Tibial nerve (tissue), 4 donors: Measurements from ENCODE around the gene PPP2R2D. TPM values are rescaled to one million over a fixed set of nuclear protein-coding genes. Genes with fewer than 3 reads are reported as not detected.

Experiments used
- DNase-seq, 2 donors: peaks; one replicate each; pipeline ENCODE4 v3.0.0-alpha.2; 2019; ENCODE audit warnings: low spot score in 2 of 2
- H3K27ac ChIP-seq, 4 donors: fragments of 200-600 bp; sonication (generic) in 3 of 4; one replicate each; pipeline ENCODE4 v1.5.1; 2017 to 2019; ENCODE audit warnings: mild to moderate bottlenecking in 1 of 4
- H3K27me3 ChIP-seq, 2 donors: fragments of 200-600 bp; sonication (generic) in 1 of 2; one replicate each; pipeline versions ENCODE4 v1.5.1 to v1.6.0; 2017 to 2019
- H3K36me3 ChIP-seq, 3 donors: fragments of 200-600 bp; sonication (generic); one replicate each; pipeline ENCODE4 v1.5.1; 2018 to 2019
- H3K4me1 ChIP-seq, 4 donors: fragments of 200-600 bp; sonication (generic) in 3 of 4; one replicate each; pipeline ENCODE4 v1.5.1; 2017 to 2019
- H3K4me3 ChIP-seq, 4 donors: fragments of 200-600 bp; sonication (generic) in 3 of 4; one replicate each; pipeline ENCODE4 v1.5.1; 2017 to 2019; ENCODE audit warnings: mild to moderate bottlenecking in 1 of 4, moderate library complexity in 1 of 4
- H3K9me3 ChIP-seq, 4 donors: fragments of 200-600 bp; sonication (generic) in 3 of 4; one replicate each; pipeline ENCODE4 v1.5.1; 2017 to 2019
- CTCF ChIP-seq, 5 experiments: fragments of 200-600 bp in 3 of 5; fragments of 450-650 bp in 2 of 5; sonication (generic) in 3 of 5; IDR thresholded peaks; one replicate each; pipeline ENCODE4 v1.5.1; 2016 to 2019; ENCODE audit warnings: antibody characterized with exemption in 5 of 5, mild to moderate bottlenecking in 3 of 5, moderate library complexity in 2 of 5
- EP300 ChIP-seq, 2 donors: sonication (generic); formaldehyde crosslinking; IDR thresholded peaks; one replicate each; pipeline ENCODE4 v1.6.1; 2017; ENCODE audit warnings: antibody characterized with exemption in 2 of 2, mild to moderate bottlenecking in 1 of 2
- POLR2A ChIP-seq, 2 donors: fragments of 450-650 bp; IDR thresholded peaks; one replicate each; pipeline ENCODE4 v1.6.1; 2017; ENCODE audit warnings: antibody characterized with exemption in 2 of 2, mild to moderate bottlenecking in 2 of 2, moderate library complexity in 2 of 2
- WGBS, 2 donors: methylation state at CpG; one replicate each; pipeline ENCODE4 v1.1.5; 2018; 5-methylcytosine and 5-hydroxymethylcytosine counted together
- total RNA-seq, 4 donors: library from RNA; depleted of rRNA; stranded (reverse); fragments of >200 nt; gene quantifications; one replicate each; pipeline ENCODE4 v1.1.0, GENCODE V29; 2016

The PPP2R2D gene
- total RNA-seq, 4 donors from 2014 or later = 22.9 to 35.1 (median 28.9) TPM

GRCh38 chr10:131931981-131932380, 31.2 kb downstream of the PPP2R2D start:
- Histone ChIP-seq H3K27ac (no peak overlapping the region), H3K4me3 (no peak overlapping the region), H3K4me1 (peaks cover 0 to 65% (median 20%) of the 10 kb centered on the region in 4 donors), H3K27me3 (no peaks in the 10 kb centered on the region), H3K36me3 (peaks cover 0 to 26% (median 3%) of the 10 kb centered on the region in 3 donors), H3K9me3 (no peaks in the 10 kb centered on the region)
- TF ChIP-seq CTCF (IDR thresholded peaks at IDR 0.05) (no peak), POLR2A (IDR thresholded peaks at IDR 0.05) (no peak), EP300 (IDR thresholded peaks at IDR 0.05) (no peak)
- 91% methylated on average over 13 of the region's 13 CpGs for WGBS, 2 donors
- DNase-seq = no peak

- peaks cover 0 to 38% (median 6%) of the 10 kb centered on the region in 3 donors for H3K36me3 ChIP-seq
- no peaks in the 10 kb centered on the region for H3K9me3 ChIP-seq
- no peaks in the 10 kb centered on the region for H3K27me3 ChIP-seq
- TF ChIP-seq CTCF (IDR thresholded peaks at IDR 0.05) (no peak), POLR2A (IDR thresholded peaks at IDR 0.05) (no peak), EP300 (IDR thresholded peaks at IDR 0.05) (no peak)
- H3K4me1 ChIP-seq = peaks cover 0 to 55% (median 15%) of the 10 kb centered on the region in 4 donors
- H3K4me3 ChIP-seq = no peak overlapping the region
- H3K27ac ChIP-seq = no peak overlapping the region
- DNase-seq = no peak
- WGBS, 2 donors = 91% methylated on average over 15 to 18 of the region's 18 CpGs
Observed at GRCh38 chr10:131933016-131933695, 32.3 kb downstream of the PPP2R2D start.

- Histone ChIP-seq H3K27me3 (no peaks in the 10 kb centered on the region), H3K36me3 (peaks cover 0 to 43% (median 6%) of the 10 kb centered on the region in 3 donors), H3K4me3 (no peak overlapping the region), H3K27ac (no peak overlapping the region), H3K9me3 (no peaks in the 10 kb centered on the region), H3K4me1 (peaks cover 0 to 49% (median 12%) of the 10 kb centered on the region in 4 donors)
- TF ChIP-seq POLR2A (IDR thresholded peaks at IDR 0.05) (no peak), CTCF (IDR thresholded peaks at IDR 0.05) (no peak), EP300 (IDR thresholded peaks at IDR 0.05) (no peak)
- DNase-seq = no peak
- 82 to 97% methylated on average over 2 of the region's 2 CpGs for WGBS, 2 donors
Observed at GRCh38 chr10:131933696-131934086, 32.9 kb downstream of the PPP2R2D start.

GRCh38 chr10:131934769-131935168, 34.0 kb downstream of the PPP2R2D start:
- Histone ChIP-seq H3K27me3 (no peaks in the 10 kb centered on the region), H3K27ac (no peak overlapping the region), H3K4me3 (no peak overlapping the region), H3K9me3 (no peaks in the 10 kb centered on the region), H3K4me1 (peaks cover 0 to 38% (median 10%) of the 10 kb centered on the region in 4 donors), H3K36me3 (peaks cover 0 to 46% (median 6%) of the 10 kb centered on the region in 3 donors)
- DNase-seq = no peak
- WGBS, 2 donors = 85 to 88% methylated on average over 8 of the region's 8 CpGs
- TF ChIP-seq EP300 (IDR thresholded peaks at IDR 0.05) (no peak), POLR2A (IDR thresholded peaks at IDR 0.05) (no peak), CTCF (IDR thresholded peaks at IDR 0.05) (no peak)

- WGBS, 2 donors = 57 to 59% methylated on average over 1 of the region's 1 CpG
- no peak for TF ChIP-seq POLR2A (IDR thresholded peaks at IDR 0.05)
- no peak for TF ChIP-seq EP300 (IDR thresholded peaks at IDR 0.05)
- no peak for TF ChIP-seq CTCF (IDR thresholded peaks at IDR 0.05)
- H3K9me3 ChIP-seq = no peaks in the 10 kb centered on the region
Observed at GRCh38 chr10:131935260-131935659, 34.5 kb downstream of the PPP2R2D start.

More at GRCh38 chr10:131935260-131935659, 34.5 kb downstream of the PPP2R2D start:
- H3K27ac ChIP-seq = no peak overlapping the region
- peaks cover 0 to 51% (median 6%) of the 10 kb centered on the region in 3 donors for H3K36me3 ChIP-seq
- no peak overlapping the region for H3K4me3 ChIP-seq
- no peak for DNase-seq
- H3K27me3 ChIP-seq = no peaks in the 10 kb centered on the region
- peaks cover 0 to 34% (median 8%) of the 10 kb centered on the region in 4 donors for H3K4me1 ChIP-seq
